H1 (cell line): ENCODE data around the gene USHBP1. TPM values are rescaled to one million over a fixed set of nuclear protein-coding genes. Genes with fewer than 3 reads are reported as not detected.

Experiments
- SP1 ChIP-seq: IDR thresholded peaks from 2 replicates; pipeline ENCODE4 v1.6.1; 2011; ENCODE audit warnings: low read depth, low read length
- polyA plus RNA-seq, 7 experiments: library from polyadenylated mRNA; depleted of rRNA in 3 of 7; stranded (reverse) in 5 of 7; unstranded in 2 of 7; fragments of >200 nt in 5 of 7; fragments of 200-250 nt in 2 of 7; gene quantifications; 1 replicate in 5 of 7; 2 replicates in 1 of 7; 4 replicates in 1 of 7; pipeline versions ENCODE4 v1.2.1 to v1.2.3, GENCODE V29; 2011 to 2013; ENCODE audit warnings: missing spikeins in 2 of 7, mixed read lengths in 2 of 7
- total RNA-seq: library from RNA; stranded (reverse); fragmentation: NEBNext Ultra II Directional; extraction: Animal tissue kit (Norgen Biotek cat#: 25700); gene quantifications from 2 replicates; pipeline ENCODE4 v1.2.1, GENCODE V29; 2021
- TF ChIP-seq, protein P1 (sequence below): IDR thresholded peaks from 2 replicates; pipeline ENCODE4 v1.6.1; 2012; ENCODE audit warnings: low read length, inconsistent platforms

USHBP1 gene
- total and polyA plus RNA-seq, 2 of the 8 experiments (the other 6 are each of a cell fraction or from before 2014, with no cell fraction given), result 5.0 to 7.5 TPM

DNA sequence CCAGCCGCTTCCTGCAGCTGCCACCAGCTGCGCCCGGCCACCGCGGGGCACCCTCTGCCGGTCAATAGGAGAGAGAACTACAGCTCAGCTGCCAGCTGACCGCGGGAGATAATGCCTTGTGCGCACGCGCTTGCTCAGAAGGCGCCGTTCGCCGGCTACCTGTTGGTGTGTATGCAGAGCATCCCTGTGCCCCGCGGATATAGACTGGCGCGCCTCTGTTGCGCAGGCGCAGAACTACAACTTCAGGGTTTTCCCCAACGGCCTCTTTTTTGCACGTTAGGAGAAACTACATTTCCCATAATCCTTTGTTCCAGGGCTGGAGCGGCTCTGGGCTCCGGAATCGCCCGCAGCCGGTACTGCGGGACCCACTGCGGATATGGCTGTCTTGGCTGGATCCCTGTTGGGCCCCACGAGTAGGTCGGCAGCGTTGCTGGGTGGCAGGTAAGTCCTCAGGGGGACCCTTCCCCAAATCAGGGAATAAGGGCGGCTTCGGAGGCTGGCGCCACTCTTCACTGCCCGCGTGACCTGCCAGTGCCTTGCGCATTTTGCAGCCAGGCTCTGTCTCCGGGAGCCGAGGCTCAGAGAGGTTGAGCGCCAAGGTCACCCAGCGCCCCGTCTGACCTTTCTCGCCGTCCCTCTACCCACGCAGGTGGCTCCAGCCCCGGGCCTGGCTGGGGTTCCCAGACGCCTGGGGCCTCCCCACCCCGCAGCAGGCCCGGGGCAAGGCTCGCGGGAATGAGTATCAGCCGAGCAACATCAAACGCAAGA is 41.2 kb upstream of the USHBP1 start, which contains the start of gene MRPL34 (continued):
- TF ChIP-seq, protein P1, sequence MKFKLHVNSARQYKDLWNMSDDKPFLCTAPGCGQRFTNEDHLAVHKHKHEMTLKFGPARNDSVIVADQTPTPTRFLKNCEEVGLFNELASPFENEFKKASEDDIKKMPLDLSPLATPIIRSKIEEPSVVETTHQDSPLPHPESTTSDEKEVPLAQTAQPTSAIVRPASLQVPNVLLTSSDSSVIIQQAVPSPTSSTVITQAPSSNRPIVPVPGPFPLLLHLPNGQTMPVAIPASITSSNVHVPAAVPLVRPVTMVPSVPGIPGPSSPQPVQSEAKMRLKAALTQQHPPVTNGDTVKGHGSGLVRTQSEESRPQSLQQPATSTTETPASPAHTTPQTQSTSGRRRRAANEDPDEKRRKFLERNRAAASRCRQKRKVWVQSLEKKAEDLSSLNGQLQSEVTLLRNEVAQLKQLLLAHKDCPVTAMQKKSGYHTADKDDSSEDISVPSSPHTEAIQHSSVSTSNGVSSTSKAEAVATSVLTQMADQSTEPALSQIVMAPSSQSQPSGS, result no peak
- peak; percentile 61; the same call in 1 of the 2 replicates for TF ChIP-seq SP1
